GM13977 (cell line): ENCODE data around the gene SH3RF3.

ENCODE experiments used
- DNase-seq: peaks from one replicate; pipeline ENCODE4 v3.0.0; 2012; ENCODE audit warnings: low spot score
- in situ Hi-C: fragments of 300-500 bp; cut with MboI; formaldehyde crosslinking; loops from one replicate; pipeline ENCODE4 v1.12.0; 2022; ENCODE audit warnings: low sequenced_read_pairs, low pct_unique_long_range_greater_than_20kb, mixed read lengths, inconsistent platforms; ENCODE audit not compliant: unreplicated experiment
- TF ChIP-seq, protein P1 (sequence below): IDR thresholded peaks from 2 replicates; pipeline ENCODE4 v1.5.1; 2012; ENCODE audit warnings: mild to moderate bottlenecking, control low read depth; ENCODE audit not compliant: insufficient read depth; ENCODE audit errors: extremely low read depth, missing control alignments

The SH3RF3 gene

DNA sequence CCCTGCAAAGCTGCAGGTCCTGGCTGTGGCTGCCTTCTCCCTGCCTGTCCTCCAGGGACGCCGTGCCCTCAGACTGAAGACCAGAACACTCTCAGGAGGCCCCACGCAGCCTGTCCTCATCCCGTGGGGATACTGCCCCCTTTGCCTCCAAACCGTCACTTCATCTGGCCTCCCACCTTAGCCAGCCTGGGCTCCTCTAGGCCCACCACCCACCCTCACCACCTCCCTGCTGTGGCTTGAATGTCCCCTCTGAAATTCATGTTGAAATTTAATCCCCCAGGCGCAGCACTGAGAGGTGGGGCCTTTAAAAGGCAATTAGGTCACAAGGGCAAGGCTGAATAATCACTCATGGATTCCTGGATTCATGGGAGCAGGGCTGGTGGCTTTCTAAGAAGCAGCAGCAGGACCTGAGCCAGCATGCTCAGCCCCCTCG lies 286.6 kb downstream of the SH3RF3 start:
- no peak for DNase-seq
- TF ChIP-seq, protein P1, sequence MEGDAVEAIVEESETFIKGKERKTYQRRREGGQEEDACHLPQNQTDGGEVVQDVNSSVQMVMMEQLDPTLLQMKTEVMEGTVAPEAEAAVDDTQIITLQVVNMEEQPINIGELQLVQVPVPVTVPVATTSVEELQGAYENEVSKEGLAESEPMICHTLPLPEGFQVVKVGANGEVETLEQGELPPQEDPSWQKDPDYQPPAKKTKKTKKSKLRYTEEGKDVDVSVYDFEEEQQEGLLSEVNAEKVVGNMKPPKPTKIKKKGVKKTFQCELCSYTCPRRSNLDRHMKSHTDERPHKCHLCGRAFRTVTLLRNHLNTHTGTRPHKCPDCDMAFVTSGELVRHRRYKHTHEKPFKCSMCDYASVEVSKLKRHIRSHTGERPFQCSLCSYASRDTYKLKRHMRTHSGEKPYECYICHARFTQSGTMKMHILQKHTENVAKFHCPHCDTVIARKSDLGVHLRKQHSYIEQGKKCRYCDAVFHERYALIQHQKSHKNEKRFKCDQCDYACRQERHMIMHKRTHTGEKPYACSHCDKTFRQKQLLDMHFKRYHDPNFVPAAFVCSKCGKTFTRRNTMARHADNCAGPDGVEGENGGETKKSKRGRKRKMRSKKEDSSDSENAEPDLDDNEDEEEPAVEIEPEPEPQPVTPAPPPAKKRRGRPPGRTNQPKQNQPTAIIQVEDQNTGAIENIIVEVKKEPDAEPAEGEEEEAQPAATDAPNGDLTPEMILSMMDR: no peak
- in situ Hi-C loops: no loop called here

DNA sequence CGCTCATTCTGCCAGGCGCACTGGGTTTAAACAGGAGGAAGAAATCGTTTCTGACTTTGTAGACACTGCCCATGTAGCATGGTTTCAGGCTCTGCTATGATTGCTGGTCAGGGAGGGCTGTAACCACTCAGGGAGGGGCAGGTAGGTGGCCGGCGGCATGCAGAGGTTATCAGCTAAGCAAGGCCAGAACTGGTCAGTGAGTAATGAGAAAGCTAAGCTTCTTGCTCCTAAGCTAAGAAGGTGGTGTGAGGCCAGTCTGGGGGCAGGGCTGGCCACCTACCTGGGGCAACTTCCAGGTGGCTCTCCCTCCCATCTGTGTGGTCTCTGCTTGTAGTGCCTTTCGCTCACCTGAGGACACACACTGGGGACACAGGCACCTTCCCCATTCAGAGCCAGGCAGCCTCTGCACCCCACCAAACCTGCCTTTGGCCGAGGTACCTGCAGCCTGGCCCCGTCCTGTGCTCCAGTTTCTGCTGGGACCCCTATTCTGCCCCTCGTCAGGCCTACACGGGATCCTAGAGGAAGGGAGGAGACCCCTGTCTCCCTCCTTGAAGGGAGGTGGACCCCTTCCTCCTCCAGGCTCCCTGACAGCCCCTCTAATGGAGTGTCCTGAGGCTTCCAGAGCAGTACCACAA lies 288.8 kb downstream of the SH3RF3 start:
- in situ Hi-C loops: no loop called here
- TF ChIP-seq, protein P1: no peak
- no peak for DNase-seq

DNA sequence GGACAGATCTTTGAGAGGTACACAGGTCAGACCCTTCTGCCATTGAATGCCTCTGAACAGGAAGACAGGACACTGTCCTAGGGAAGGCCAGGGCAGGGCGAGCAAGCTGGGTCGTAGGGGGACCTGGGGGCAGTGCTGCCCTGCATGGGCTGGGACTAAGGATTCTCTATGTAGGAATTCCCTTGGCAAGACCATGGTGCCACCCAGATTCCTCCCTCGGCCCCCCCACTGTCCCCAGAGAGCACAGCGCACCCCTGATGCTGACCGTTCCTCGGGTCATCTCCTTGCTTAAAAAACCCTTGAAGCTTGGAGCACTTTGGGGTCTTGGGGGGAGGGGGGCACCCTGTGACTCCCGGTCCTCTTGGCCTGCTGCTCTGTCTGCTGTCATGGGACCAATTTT lies 289.7 kb downstream of the SH3RF3 start:
- no peak for DNase-seq
- TF ChIP-seq, protein P1: no peak
- in situ Hi-C loops: no loop called here

DNA sequence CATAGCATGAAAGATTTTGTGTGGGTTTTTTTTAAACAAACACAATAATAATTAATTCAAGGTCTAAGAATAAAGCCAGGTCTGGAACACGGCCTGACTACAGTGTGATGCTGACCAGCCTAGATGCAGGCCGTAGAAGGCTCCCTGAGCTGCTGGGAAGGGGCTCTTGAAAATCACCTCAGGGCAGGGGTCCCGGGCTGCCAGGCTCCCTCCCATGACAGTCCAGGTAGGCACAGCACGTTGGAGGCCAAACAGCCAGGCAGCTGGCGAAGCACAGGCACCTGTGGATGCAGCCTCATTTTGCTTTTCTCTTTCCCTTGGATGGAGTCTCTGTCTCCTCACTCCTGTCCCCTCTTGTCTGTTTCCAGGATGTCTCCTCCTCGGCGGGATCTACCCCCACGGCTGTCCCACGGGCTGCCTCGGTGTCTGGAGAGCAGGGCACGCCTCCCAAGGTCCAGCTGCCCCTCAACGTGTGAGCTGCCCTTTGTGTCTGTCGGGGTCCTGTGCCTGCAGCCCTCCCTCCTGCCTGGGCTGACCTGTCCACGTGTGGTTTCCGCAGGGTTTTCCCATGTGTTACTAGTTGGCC lies 290.3 kb downstream of the SH3RF3 start:
- no peak for DNase-seq
- in situ Hi-C loops: no loop called here
- TF ChIP-seq, protein P1: no peak

DNA sequence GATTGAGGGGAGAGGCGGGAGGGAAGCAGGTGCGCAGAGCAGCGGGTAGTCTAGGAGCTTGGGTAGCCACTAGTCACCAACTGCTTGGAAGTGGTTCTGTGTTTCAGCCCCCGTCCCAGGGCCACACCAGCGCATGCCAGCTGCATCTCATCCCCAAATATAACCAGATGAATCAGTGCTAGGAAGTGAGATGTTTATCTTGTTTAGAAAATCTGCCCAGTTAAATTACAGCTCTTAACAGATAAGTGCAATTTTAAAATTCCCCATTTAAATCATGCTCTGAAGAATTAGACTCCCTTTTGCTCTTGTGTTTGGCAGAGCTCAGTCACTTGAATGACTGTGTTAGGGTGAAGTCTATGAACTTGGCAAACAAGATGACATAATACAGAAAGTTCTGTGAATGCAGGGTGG lies 291.0 kb downstream of the SH3RF3 start:
- no peak for DNase-seq
- in situ Hi-C loops: no loop called here
- TF ChIP-seq, protein P1: no peak

DNA sequence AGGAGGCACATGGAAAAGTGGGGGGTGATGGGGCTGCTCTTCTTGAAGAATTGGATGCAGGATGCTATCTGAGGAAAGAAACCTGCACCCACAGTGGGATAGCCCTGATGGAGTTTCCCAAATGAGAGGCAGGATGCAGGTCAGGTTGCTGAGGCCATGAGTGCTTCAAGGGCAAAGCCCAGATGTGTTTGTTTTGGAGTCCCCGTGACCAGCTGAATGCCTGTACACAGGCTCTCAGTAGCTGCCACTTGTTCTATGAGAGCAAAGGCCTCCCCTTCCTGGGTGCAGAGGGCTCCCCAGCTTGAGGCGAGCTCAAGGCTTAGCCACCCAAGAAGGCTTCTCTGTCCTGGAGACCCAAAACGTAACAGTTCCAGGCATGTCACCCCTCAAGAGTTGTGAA lies 292.1 kb downstream of the SH3RF3 start:
- in situ Hi-C loops: no loop called here
- TF ChIP-seq, protein P1: no peak

More for the DNA sequence above, 292.1 kb downstream of the SH3RF3 start:
- no peak for DNase-seq
